Measurements from ENCODE around the gene GABRG3. TPM values are rescaled to one million over a fixed set of nuclear protein-coding genes. Genes with fewer than 3 reads are reported as not detected.

The GABRG3 gene
- total and polyA plus RNA-seq, 12 donors = not detected

DNA sequence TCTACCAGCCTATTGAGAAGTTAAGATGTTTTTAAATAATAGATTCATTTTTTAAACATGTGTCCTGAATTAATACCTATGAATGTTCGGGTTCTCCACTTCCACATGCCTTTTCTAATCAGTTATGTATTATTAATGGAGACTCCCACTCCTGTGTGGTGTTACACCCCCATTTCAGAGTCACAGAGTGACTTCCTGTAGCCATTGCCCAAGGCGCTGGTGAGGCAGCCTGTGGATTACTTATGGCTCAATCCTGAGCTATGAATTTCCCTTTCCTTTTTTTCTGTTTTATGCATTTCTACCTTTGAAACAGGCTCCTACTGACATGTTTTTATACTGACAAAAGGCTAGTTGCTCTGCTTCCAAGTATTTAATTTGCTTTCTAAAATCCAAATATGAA is 162.3 kb downstream of the GABRG3 start:
- 24 to 54% methylated on average over 2 of the region's 2 CpGs for WGBS, 2 donors
- no peak overlapping the region for H3K27ac ChIP-seq
- H3K27me3 ChIP-seq = peaks cover 0 to 8% (median 0%) of the 10 kb centered on the region in 7 donors
- H3K36me3 ChIP-seq = no peaks in the 10 kb centered on the region
- no peak for DNase-seq
- TF ChIP-seq, protein P1, sequence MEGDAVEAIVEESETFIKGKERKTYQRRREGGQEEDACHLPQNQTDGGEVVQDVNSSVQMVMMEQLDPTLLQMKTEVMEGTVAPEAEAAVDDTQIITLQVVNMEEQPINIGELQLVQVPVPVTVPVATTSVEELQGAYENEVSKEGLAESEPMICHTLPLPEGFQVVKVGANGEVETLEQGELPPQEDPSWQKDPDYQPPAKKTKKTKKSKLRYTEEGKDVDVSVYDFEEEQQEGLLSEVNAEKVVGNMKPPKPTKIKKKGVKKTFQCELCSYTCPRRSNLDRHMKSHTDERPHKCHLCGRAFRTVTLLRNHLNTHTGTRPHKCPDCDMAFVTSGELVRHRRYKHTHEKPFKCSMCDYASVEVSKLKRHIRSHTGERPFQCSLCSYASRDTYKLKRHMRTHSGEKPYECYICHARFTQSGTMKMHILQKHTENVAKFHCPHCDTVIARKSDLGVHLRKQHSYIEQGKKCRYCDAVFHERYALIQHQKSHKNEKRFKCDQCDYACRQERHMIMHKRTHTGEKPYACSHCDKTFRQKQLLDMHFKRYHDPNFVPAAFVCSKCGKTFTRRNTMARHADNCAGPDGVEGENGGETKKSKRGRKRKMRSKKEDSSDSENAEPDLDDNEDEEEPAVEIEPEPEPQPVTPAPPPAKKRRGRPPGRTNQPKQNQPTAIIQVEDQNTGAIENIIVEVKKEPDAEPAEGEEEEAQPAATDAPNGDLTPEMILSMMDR (IDR thresholded peaks at IDR 0.05) = no peak
- H3K9me3 ChIP-seq = peaks cover 0 to 18% (median 0%) of the 10 kb centered on the region in 11 donors
- H3K4me3 ChIP-seq = no peak overlapping the region
- intact Hi-C loops (cut with DNase I) = no loop called here
- H3K4me1 ChIP-seq = no peaks in the 10 kb centered on the region
- ATAC-seq = no peak

DNA sequence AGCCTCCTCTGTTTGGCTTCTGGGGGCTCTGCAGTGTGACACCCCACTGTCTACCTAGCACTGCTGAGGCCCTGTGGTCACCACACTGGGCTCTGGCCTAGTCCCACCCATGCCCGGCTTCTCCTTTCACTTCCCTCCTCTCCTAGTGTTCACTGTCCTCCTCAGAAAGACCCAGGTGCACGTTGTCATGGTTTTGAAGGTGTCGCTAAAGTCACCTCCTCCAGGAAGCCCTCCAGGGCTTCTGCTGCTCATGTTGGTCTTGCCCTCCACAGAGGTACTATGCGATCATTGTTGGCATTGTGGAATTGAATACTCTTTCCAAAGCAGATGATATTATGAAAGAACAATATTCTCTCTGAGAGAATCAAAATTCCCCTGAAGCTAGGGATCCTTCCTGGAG is 163.5 kb downstream of the GABRG3 start:
- Histone ChIP-seq H3K4me3 (no peak overlapping the region), H3K36me3 (no peaks in the 10 kb centered on the region), H3K27ac (no peak overlapping the region), H3K9me3 (peaks cover 0 to 16% (median 0%) of the 10 kb centered on the region in 11 donors), H3K27me3 (peaks cover 0 to 8% (median 0%) of the 10 kb centered on the region in 7 donors), H3K4me1 (no peaks in the 10 kb centered on the region)
- WGBS, 2 donors = 91 to 93% methylated on average over 4 of the region's 4 CpGs
- DNase-seq = no peak
- no peak for ATAC-seq
- intact Hi-C loops (cut with DNase I) = no loop called here
- TF ChIP-seq, protein P1 (IDR thresholded peaks at IDR 0.05) = no peak

GRCh38 chr15:27135151-27135550 is 164.2 kb downstream of the GABRG3 start:
- Histone ChIP-seq H3K9me3 (peaks cover 0 to 9% (median 0%) of the 10 kb centered on the region in 11 donors), H3K4me1 (no peaks in the 10 kb centered on the region), H3K27ac (no peak overlapping the region), H3K27me3 (peaks cover 0 to 8% (median 0%) of the 10 kb centered on the region in 7 donors), H3K4me3 (no peak overlapping the region), H3K36me3 (no peaks in the 10 kb centered on the region)
- 77 to 82% methylated on average over 1 of the region's 1 CpG for WGBS, 2 donors
- no peak for ATAC-seq
- intact Hi-C loops (cut with DNase I) = no loop called here
- DNase-seq = no peak
- TF ChIP-seq, protein P1 (IDR thresholded peaks at IDR 0.05) = no peak

GRCh38 chr15:27137127-27137526 is 166.1 kb downstream of the GABRG3 start:
- H3K9me3 ChIP-seq = peaks cover 0 to 2% (median 0%) of the 10 kb centered on the region in 11 donors
- H3K27ac ChIP-seq = no peak overlapping the region
- no peaks in the 10 kb centered on the region for H3K36me3 ChIP-seq
- intact Hi-C loops (cut with DNase I) = no loop called here
- 39 to 43% methylated on average over 5 of the region's 5 CpGs for WGBS, 2 donors
- peaks cover 0 to 8% (median 0%) of the 10 kb centered on the region in 7 donors for H3K27me3 ChIP-seq
- no peaks in the 10 kb centered on the region for H3K4me1 ChIP-seq
- DNase-seq = no peak
- no peak overlapping the region for H3K4me3 ChIP-seq
- TF ChIP-seq, protein P1 (IDR thresholded peaks at IDR 0.05) = no peak
- ATAC-seq = no peak
